Measurements from ENCODE around the gene COX19.

The COX19 gene

GRCh38 chr7:984361-985126 is 9.2 kb upstream of the COX19 start:
- DNase-seq = no peak
- Histone ChIP-seq H3K4me3 (ENCODE audit: low read depth, low read length) (no peak overlapping the region), H3K36me3 (no peaks in the 10 kb centered on the region), H3K27me3 (no peaks in the 10 kb centered on the region), H3K4me1 (peaks cover 19% of the 10 kb centered on the region), H3K9me3 (no peaks in the 10 kb centered on the region)
- TF ChIP-seq, protein P1, sequence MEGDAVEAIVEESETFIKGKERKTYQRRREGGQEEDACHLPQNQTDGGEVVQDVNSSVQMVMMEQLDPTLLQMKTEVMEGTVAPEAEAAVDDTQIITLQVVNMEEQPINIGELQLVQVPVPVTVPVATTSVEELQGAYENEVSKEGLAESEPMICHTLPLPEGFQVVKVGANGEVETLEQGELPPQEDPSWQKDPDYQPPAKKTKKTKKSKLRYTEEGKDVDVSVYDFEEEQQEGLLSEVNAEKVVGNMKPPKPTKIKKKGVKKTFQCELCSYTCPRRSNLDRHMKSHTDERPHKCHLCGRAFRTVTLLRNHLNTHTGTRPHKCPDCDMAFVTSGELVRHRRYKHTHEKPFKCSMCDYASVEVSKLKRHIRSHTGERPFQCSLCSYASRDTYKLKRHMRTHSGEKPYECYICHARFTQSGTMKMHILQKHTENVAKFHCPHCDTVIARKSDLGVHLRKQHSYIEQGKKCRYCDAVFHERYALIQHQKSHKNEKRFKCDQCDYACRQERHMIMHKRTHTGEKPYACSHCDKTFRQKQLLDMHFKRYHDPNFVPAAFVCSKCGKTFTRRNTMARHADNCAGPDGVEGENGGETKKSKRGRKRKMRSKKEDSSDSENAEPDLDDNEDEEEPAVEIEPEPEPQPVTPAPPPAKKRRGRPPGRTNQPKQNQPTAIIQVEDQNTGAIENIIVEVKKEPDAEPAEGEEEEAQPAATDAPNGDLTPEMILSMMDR (IDR thresholded peaks at IDR 0.05; ENCODE audit: low read depth, low read length) = no peak

GRCh38 chr7:983616-984071 is 8.3 kb upstream of the COX19 start:
- Histone ChIP-seq H3K4me1 (peaks cover 12% of the 10 kb centered on the region), H3K36me3 (no peaks in the 10 kb centered on the region), H3K4me3 (ENCODE audit: low read depth, low read length) (no peak overlapping the region), H3K27me3 (no peaks in the 10 kb centered on the region), H3K9me3 (no peaks in the 10 kb centered on the region)
- TF ChIP-seq, protein P1 (IDR thresholded peaks at IDR 0.05; ENCODE audit: low read depth, low read length) = no peak
- DNase-seq = no peak

DNA sequence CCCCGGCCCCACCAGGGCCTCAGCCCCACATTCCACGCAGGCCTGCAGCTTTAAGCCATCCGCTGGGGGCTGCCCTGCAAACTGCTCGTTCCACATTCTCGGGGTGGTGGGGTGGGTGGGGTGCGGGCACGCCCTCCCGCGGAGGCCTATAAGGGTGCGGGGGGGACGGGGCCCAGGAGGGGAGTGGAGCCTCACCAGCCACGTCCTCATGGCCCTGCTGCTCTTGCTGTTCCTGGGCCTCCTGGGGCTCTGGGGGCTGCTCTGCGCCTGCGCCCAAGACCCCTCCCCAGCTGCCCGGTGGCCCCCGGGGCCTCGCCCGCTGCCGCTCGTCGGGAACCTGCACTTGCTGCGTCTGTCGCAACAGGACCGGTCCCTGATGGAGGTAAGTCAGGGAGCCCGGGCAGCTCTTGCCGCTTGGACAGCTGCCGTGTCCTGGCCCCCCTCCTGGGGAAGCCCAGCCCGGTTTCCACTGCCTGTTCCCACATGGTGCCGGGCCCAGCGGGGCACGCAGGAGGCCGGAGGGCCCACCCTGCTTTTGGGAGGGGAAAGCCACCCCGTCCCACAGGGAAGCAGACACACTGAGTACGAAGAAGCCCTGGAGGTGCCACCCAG is 7.8 kb upstream of the COX19 start, which contains the start of gene CYP2W1:
Gene CYP2W1 (plus strand): TSS at position 178 of the 612 bp plus-strand sequence. CDS start 31 bp downstream, at position 209.
- Histone ChIP-seq H3K4me1 (peaks cover 9% of the 10 kb centered on the region), H3K4me3 (ENCODE audit: low read depth, low read length) (no peak within 1 kb of the TSS), H3K27me3 (no peaks in the 10 kb centered on the region), H3K9me3 (no peaks in the 10 kb centered on the region), H3K36me3 (no peaks in the 10 kb centered on the region)
- TF ChIP-seq, protein P1 (IDR thresholded peaks at IDR 0.05; ENCODE audit: low read depth, low read length) = no peak
- DNase-seq = no peak

DNA sequence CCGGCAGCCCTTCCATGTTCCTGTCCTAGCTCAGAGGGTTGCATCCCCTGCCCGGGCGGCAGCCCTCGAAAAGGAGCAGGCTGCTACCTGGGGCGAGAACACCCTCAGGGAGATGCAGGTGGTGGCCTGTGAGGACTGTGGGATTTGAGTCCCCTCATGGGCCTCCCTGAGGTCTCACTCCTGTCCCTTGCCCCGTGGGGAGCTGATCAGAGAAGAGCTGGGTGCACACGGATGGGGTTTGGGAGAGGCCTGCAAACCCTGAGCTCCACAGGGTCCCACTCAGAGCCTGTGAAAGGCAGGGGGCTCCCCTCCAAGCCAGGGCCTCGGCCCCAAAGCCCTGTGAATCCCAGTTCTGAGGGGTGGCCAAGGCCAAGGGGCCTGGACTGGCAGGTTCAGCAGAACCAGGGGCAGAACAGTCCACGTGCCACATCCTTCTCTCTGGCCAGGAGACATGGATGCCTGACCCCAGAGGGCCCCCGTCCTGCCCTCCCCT is 7.2 kb upstream of the COX19 start:
- Histone ChIP-seq H3K9me3 (no peaks in the 10 kb centered on the region), H3K36me3 (no peaks in the 10 kb centered on the region), H3K4me1 (peaks cover 7% of the 10 kb centered on the region), H3K4me3 (ENCODE audit: low read depth, low read length) (no peak overlapping the region), H3K27me3 (no peaks in the 10 kb centered on the region)
- no peak for DNase-seq
- TF ChIP-seq, protein P1 (IDR thresholded peaks at IDR 0.05; ENCODE audit: low read depth, low read length) = no peak

DNA sequence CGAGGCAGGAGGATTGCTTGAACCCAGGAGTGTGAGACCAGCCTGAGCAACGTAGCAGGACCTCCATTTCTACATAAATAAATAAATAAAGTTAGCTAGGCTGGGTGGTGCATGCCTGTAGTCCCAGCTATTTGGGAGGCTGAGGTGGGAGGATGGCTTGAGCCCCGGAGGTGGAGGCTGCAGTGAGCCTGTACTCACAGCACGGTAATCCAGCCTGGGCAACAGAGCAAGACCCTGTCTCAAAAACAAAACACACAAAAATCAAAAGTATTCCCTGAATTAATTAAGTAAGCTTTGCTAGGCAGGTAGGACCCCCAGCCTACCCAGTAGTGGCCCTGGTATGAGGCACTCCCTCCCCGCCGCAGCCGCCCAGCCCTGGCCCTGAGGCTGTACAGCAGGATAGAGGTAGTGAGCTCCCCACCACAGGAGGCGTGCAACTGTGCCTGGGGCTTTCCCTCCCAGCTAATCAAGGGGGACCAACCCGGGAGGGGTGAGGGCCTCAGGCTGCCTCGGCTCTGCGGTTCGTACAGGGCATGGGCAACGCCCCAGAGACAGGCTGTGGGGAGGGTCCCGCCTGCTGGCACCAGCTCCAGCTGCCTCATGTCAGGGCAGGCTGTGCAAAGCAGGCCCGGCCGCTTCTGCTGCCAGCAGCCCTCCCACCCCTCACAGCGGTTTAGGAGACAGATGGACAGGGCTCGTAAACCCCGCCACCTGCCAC is 6.6 kb upstream of the COX19 start:
- Histone ChIP-seq H3K27me3 (no peaks in the 10 kb centered on the region), H3K4me1 (peaks cover 7% of the 10 kb centered on the region), H3K4me3 (ENCODE audit: low read depth, low read length) (no peak overlapping the region), H3K36me3 (no peaks in the 10 kb centered on the region), H3K9me3 (no peaks in the 10 kb centered on the region)
- no peak for DNase-seq
- TF ChIP-seq, protein P1 (IDR thresholded peaks at IDR 0.05; ENCODE audit: low read depth, low read length) = no peak
